CMK (cell line): Measurements from ENCODE around the gene RHOG.

Experiments
- DNase-seq: peaks from one replicate; pipeline ENCODE4 v3.0.0-alpha.2; 2010; ENCODE audit warnings: low read depth

The RHOG gene

GRCh38 chr11:3859373-3859881 lies 18.7 kb upstream of the RHOG start:
- DNase-seq, result no peak

- no peak for DNase-seq
Observed at GRCh38 chr11:3857628-3858027, 16.9 kb upstream of the RHOG start.

GRCh38 chr11:3856856-3857553 lies 16.2 kb upstream of the RHOG start:
- DNase-seq, result no peak

- no peak for DNase-seq
Observed at GRCh38 chr11:3855808-3856491, 15.2 kb upstream of the RHOG start.

- DNase-seq, result no peak
Observed at GRCh38 chr11:3854977-3855807, 14.4 kb upstream of the RHOG start, which contains the start of gene STIM1. Gene STIM1 (plus strand): TSS chr11:3855664. CDS start chr11:3856271, 607 bp downstream.

- no peak for DNase-seq
Observed at GRCh38 chr11:3854660-3854976, 13.9 kb upstream of the RHOG start.

- DNase-seq, result no peak
Observed at GRCh38 chr11:3853899-3854659, 13.3 kb upstream of the RHOG start.

- DNase-seq, result no peak
Observed at GRCh38 chr11:3853545-3853842, 12.7 kb upstream of the RHOG start.

- no peak for DNase-seq
Observed at GRCh38 chr11:3849297-3849874, 8.6 kb upstream of the RHOG start.

- DNase-seq, result no peak
Observed at GRCh38 chr11:3845670-3846069, 4.9 kb upstream of the RHOG start.

GRCh38 chr11:3845246-3845645 lies 4.5 kb upstream of the RHOG start:
- DNase-seq, result no peak

GRCh38 chr11:3843326-3843725 lies 2.6 kb upstream of the RHOG start:
- no peak for DNase-seq

GRCh38 chr11:3841426-3842350 lies 929 bp upstream of the RHOG start:
- peak; percentile 73 for DNase-seq

GRCh38 chr11:3840004-3840869 lies 522 bp downstream of the RHOG start:
- DNase-seq, result no peak

- no peak for DNase-seq
Observed at GRCh38 chr11:3838504-3838903, 2.3 kb downstream of the RHOG start.

- no peak for DNase-seq
Observed at GRCh38 chr11:3837793-3838192, 3.0 kb downstream of the RHOG start.

GRCh38 chr11:3836903-3837302 lies 3.9 kb downstream of the RHOG start:
- DNase-seq, result no peak

- DNase-seq, result no peak
Observed at GRCh38 chr11:3835751-3836150, 5.0 kb downstream of the RHOG start.

- peak; percentile 80 for DNase-seq
Observed at GRCh38 chr11:3834664-3835461, 5.9 kb downstream of the RHOG start.
